ENCODE results near the gene GIGYF2.
"Not testable (repeated sequence)": the region's sequence is repeated elsewhere in the genome, so short reads cannot be mapped to it uniquely, and the experiment has no call there.

Gene GIGYF2

DNA sequence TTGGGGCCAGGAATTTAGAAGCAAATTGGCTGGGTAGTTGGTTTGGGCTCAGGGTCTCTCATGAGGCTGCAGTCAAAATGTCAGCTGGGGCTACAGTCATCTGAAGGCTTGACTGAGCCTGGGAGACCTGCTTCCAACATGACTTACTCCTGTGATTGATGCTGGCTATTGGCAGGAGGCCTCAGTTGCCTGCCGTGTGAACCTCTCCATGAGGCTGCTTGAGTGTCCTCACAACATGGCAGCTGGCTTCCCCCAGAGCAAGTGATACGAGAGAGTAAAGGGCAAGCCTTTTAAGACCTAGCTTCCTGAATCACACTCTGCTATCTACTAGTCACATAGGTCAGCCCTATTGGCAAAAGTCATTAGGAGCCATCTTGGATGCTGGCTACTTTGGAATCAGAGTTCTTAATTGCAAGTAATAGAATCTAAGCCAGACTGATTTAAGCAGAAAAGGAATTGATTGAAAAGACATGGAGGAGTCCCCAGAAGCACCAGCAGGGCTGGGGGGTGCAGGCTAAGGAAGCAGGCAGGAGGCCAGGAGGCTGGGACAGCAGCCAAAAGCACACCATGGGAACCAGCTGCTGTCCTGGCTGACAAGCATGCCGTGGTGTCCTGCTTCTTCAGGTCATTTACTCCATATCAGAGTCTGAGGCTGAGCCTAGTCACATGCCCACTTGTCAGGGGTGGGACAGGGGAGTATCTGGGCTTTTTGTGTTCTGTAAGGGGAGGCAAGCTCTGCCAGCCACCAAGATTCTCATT, 7.8 kb upstream of the GIGYF2 start:
- Histone ChIP-seq H3K4me3 (ENCODE audit: low read length) (no peak overlapping the region), H3K27me3 (replicated peaks; ENCODE audit: control insufficient read depth, insufficient read depth, low read length) (no peaks in the 10 kb centered on the region), H3K36me3 (ENCODE audit: control insufficient read depth, insufficient read depth, low read length, severe bottlenecking) (no peaks in the 10 kb centered on the region), H3K9me3 (ENCODE audit: control insufficient read depth, low read length) (no peaks in the 10 kb centered on the region), H3K4me1 (ENCODE audit: control insufficient read depth, insufficient read depth, low read length) (no peaks in the 10 kb centered on the region), H3K9ac (ENCODE audit: low read length) (no peak overlapping the region)
- peak; percentile 18 for DNase-seq (ENCODE audit: low read depth)

DNA sequence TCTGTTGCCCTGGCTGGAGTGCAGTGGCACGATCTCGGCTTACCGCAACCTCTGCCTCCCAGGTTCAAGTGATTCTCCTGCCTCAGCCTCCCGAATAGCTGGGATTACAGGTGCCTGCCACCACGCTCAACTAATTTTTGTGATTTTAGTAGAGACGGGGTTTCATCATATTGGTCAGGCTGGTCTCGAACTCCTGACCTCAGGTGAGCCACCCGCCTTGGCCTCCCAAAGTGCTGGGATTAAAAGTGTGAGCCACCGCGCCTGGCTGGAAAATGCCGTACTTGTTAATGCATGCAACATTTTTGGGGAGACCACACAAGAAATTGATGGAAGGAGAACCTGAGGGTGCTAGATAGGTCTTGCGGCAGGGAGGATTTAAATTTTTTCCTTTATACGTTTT, 6.0 kb upstream of the GIGYF2 start:
- DNase-seq (ENCODE audit: low read depth); H3K4me3 ChIP-seq (ENCODE audit: low read length); H3K9me3 ChIP-seq (ENCODE audit: control insufficient read depth, low read length): not testable (repeated sequence)

DNA sequence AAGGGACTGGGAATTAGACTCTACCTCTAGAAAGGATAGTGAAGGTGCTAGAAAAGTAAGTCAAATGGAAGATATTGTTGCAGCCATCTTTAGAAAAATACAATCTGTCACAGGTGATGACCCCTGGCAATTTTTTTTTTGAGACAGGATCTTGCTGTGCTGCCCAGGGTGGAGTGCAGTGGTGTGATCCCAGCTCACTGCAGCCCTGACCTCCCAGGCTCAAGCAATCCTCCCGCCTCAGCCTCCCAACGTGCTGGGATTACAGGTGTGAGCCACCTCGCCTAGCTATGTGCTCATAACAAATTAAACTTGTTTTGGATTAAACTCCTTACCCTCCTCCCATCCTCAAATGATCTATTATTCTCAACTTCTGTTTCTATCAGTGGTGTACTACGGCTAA, 3.8 kb upstream of the GIGYF2 start:
- H3K36me3 ChIP-seq (ENCODE audit: control insufficient read depth, insufficient read depth, low read length, severe bottlenecking) = no peaks in the 10 kb centered on the region
- no peak for DNase-seq (ENCODE audit: low read depth)

More for the DNA sequence above, 6.0 kb upstream of the GIGYF2 start:
- not testable (repeated sequence) for H3K36me3 ChIP-seq (ENCODE audit: control insufficient read depth, insufficient read depth, low read length, severe bottlenecking); H3K4me1 ChIP-seq (ENCODE audit: control insufficient read depth, insufficient read depth, low read length); H3K27me3 ChIP-seq (replicated peaks; ENCODE audit: control insufficient read depth, insufficient read depth, low read length); H3K9ac ChIP-seq (ENCODE audit: low read length)

DNA sequence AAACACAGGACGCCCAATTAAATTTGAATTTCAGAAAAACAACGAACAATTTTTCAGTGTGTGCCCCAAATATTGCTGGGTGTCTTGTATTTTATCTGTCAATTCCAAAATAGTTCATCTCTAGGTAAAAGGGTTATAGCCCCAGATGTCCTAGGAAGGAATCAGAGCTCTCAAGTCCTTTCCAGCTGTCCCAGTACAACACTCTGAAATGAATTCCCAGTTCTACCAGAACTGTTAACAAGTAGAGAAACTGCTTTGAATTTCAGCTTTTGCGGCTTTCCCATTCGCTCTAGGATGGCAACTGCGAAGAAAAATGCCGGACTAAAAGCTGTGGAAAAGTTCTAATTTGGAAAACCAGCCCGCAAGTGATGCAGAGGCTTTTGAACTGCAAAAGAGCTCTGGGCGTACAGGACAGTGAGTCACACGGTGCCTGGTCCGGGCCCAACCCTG, 497 bp upstream of the GIGYF2 start:
- H3K4me1 ChIP-seq (ENCODE audit: control insufficient read depth, insufficient read depth, low read length) = peaks cover 30% of the 10 kb centered on the region
- H3K36me3 ChIP-seq (ENCODE audit: control insufficient read depth, insufficient read depth, low read length, severe bottlenecking) = no peaks in the 10 kb centered on the region
- no peaks in the 10 kb centered on the region for H3K9me3 ChIP-seq (ENCODE audit: control insufficient read depth, low read length)
- H3K9ac ChIP-seq (ENCODE audit: low read length) = peak overlapping the region; percentile 85
- peak overlapping the region; percentile 91 for H3K4me3 ChIP-seq (ENCODE audit: low read length)
- DNase-seq (ENCODE audit: low read depth) = no peak
- no peaks in the 10 kb centered on the region for H3K27me3 ChIP-seq (replicated peaks; ENCODE audit: control insufficient read depth, insufficient read depth, low read length)

More for the DNA sequence above, 3.8 kb upstream of the GIGYF2 start:
- Histone ChIP-seq H3K9me3 (ENCODE audit: control insufficient read depth, low read length) (no peaks in the 10 kb centered on the region), H3K4me1 (ENCODE audit: control insufficient read depth, insufficient read depth, low read length) (peaks cover 9% of the 10 kb centered on the region), H3K27me3 (replicated peaks; ENCODE audit: control insufficient read depth, insufficient read depth, low read length) (no peaks in the 10 kb centered on the region), H3K4me3 (ENCODE audit: low read length) (no peak overlapping the region), H3K9ac (ENCODE audit: low read length) (no peak overlapping the region)

DNA sequence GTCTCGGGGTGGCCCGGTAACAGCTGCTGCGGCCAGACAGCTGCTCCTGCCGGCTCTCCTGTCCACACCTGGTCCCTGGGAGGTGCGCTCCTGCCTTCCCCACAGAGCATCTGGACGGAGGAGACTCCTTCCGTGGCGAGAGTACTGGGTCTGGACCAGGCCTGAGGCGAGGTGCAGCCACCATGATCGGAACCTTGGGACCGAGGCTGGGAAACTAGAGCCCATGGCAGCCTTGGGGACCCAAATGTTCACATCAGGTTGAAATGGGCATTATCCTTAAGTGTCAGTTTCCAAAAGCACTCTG, 628 bp downstream of the GIGYF2 start:
- Histone ChIP-seq H3K27me3 (replicated peaks; ENCODE audit: control insufficient read depth, insufficient read depth, low read length) (no peaks in the 10 kb centered on the region), H3K4me3 (ENCODE audit: low read length) (peak overlapping the region; percentile 91), H3K4me1 (ENCODE audit: control insufficient read depth, insufficient read depth, low read length) (peaks cover 30% of the 10 kb centered on the region), H3K9me3 (ENCODE audit: control insufficient read depth, low read length) (no peaks in the 10 kb centered on the region), H3K36me3 (ENCODE audit: control insufficient read depth, insufficient read depth, low read length, severe bottlenecking) (no peaks in the 10 kb centered on the region), H3K9ac (ENCODE audit: low read length) (peak overlapping the region; percentile 93)
- no peak for DNase-seq (ENCODE audit: low read depth)

DNA sequence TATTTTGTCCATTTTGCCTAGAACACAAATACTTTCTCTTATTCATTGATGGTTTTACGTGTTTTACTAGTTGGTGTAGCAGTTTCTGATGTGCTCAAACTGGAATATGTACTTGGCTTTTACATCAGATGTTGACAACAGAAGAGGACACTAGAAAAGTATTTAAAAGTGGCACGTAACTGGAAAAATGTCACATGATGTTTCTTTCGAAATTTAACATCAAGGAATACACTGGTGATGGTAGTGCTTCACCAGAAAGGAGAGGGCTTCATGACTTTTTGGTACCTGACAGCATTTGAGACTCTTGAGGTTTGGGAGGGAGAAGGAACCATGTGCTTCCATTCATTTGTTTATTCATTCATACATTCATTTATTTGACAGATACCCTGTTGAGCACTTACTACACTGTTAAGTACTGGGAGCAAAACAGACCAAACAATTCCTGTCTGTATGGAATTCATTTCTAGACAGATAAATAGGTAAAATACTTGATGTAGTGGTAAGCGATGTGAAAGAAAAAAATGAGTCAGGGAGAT, 1.5 kb downstream of the GIGYF2 start:
- Histone ChIP-seq H3K9me3 (ENCODE audit: control insufficient read depth, low read length) (no peaks in the 10 kb centered on the region), H3K36me3 (ENCODE audit: control insufficient read depth, insufficient read depth, low read length, severe bottlenecking) (peaks cover 4% of the 10 kb centered on the region), H3K9ac (ENCODE audit: low read length) (peak overlapping the region; percentile 93), H3K27me3 (replicated peaks; ENCODE audit: control insufficient read depth, insufficient read depth, low read length) (no peaks in the 10 kb centered on the region), H3K4me1 (ENCODE audit: control insufficient read depth, insufficient read depth, low read length) (peaks cover 30% of the 10 kb centered on the region), H3K4me3 (ENCODE audit: low read length) (peak overlapping the region; percentile 91)
- no peak for DNase-seq (ENCODE audit: low read depth)

DNA sequence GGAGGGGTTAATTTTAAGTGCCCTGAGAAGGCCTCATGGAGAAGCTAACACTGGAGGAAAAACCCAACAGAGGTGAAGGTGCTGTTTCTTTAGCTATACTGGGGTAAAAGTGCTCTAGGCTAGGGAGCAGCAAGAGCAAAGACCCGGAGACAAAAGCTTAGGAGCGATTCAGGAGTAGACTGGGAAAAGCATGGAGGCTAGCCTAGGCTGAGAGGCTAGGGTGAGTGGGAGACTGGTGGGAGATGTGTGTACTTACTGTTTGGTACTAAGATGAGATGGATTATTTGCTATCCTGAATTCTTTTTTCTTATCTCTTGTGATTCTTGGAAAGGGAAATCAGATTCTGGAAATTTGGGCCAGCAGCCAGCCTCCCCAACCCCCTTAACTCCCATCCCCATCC, 2.0 kb downstream of the GIGYF2 start:
- Histone ChIP-seq H3K4me1 (ENCODE audit: control insufficient read depth, insufficient read depth, low read length) (peaks cover 30% of the 10 kb centered on the region), H3K36me3 (ENCODE audit: control insufficient read depth, insufficient read depth, low read length, severe bottlenecking) (peaks cover 9% of the 10 kb centered on the region), H3K27me3 (replicated peaks; ENCODE audit: control insufficient read depth, insufficient read depth, low read length) (no peaks in the 10 kb centered on the region), H3K9ac (ENCODE audit: low read length) (peak overlapping the region; percentile 13), H3K9me3 (ENCODE audit: control insufficient read depth, low read length) (no peaks in the 10 kb centered on the region), H3K4me3 (ENCODE audit: low read length) (peak overlapping the region; percentile 91)
- DNase-seq (ENCODE audit: low read depth) = no peak

DNA sequence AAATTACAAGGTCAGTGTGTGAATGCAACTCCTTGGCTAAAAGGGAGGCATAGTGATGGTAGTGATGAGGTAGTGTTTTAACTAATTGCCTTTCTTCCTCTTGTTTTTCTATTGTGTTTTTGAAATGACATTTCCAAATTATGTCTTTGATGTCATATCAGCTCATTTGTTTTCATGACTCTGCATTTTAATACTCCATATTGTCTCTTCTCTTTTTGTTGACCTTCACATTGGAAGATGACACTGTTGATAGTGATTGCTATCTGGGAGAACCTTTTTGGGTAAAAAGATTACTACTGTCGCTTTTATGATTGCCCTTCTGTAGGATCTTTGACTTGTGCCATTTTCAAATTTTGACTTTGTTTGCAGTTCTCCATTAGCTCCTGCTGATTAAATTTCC, 3.0 kb downstream of the GIGYF2 start:
- no peak for DNase-seq (ENCODE audit: low read depth)
- Histone ChIP-seq H3K36me3 (ENCODE audit: control insufficient read depth, insufficient read depth, low read length, severe bottlenecking) (peaks cover 14% of the 10 kb centered on the region), H3K4me1 (ENCODE audit: control insufficient read depth, insufficient read depth, low read length) (peaks cover 30% of the 10 kb centered on the region), H3K4me3 (ENCODE audit: low read length) (no peak overlapping the region), H3K9ac (ENCODE audit: low read length) (no peak overlapping the region), H3K27me3 (replicated peaks; ENCODE audit: control insufficient read depth, insufficient read depth, low read length) (no peaks in the 10 kb centered on the region), H3K9me3 (ENCODE audit: control insufficient read depth, low read length) (no peaks in the 10 kb centered on the region)

DNA sequence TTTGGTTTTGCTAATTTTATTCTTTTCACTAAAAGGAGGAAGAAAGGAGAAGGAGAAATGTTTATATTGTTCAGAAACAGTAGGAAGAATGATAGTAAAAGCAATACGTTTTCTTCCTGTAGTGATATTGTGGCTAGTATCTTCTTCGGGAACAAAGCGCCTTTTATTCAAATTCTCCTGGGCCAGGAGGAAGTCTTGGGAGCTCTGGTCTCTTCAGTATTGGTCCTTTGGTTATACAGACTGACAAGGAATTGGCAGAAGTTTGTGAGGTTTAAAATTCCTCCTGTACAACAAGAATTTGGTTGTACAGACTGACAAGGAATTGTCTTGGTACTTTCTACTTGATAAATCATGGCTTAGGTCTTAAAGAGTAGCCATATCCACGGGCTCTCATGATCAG, 9.9 kb downstream of the GIGYF2 start:
- no peaks in the 10 kb centered on the region for H3K9me3 ChIP-seq (ENCODE audit: control insufficient read depth, low read length)
- no peak overlapping the region for H3K9ac ChIP-seq (ENCODE audit: low read length)
- H3K27me3 ChIP-seq (replicated peaks; ENCODE audit: control insufficient read depth, insufficient read depth, low read length) = no peaks in the 10 kb centered on the region
- no peak for DNase-seq (ENCODE audit: low read depth)
- peaks cover 38% of the 10 kb centered on the region for H3K36me3 ChIP-seq (ENCODE audit: control insufficient read depth, insufficient read depth, low read length, severe bottlenecking)
- no peak overlapping the region for H3K4me3 ChIP-seq (ENCODE audit: low read length)
- H3K4me1 ChIP-seq (ENCODE audit: control insufficient read depth, insufficient read depth, low read length) = no peaks in the 10 kb centered on the region

DNA sequence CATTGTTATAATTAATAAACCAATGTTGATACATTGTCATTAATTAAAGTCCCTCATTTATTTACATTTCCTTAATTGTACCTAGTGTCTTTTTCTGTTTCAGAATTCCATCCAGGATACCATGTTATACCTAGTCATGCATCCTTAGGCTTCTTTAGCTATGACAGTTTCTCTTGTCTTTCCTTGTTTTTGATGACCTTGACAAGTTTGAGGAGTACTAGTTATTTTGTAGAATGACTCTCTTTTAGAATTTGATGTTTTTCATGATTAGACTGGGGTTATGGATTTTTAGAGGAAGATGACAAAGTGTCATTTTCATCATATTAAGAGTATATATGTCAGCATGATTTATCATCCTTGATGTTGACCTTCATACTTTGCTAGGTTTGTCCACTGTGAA, 16.4 kb downstream of the GIGYF2 start:
- Histone ChIP-seq H3K36me3 (ENCODE audit: control insufficient read depth, insufficient read depth, low read length, severe bottlenecking) (peaks cover 9% of the 10 kb centered on the region), H3K9ac (ENCODE audit: low read length) (no peak overlapping the region), H3K4me3 (ENCODE audit: low read length) (no peak overlapping the region), H3K27me3 (replicated peaks; ENCODE audit: control insufficient read depth, insufficient read depth, low read length) (no peaks in the 10 kb centered on the region), H3K4me1 (ENCODE audit: control insufficient read depth, insufficient read depth, low read length) (peaks cover 9% of the 10 kb centered on the region), H3K9me3 (ENCODE audit: control insufficient read depth, low read length) (no peaks in the 10 kb centered on the region)
- DNase-seq (ENCODE audit: low read depth) = no peak

DNA sequence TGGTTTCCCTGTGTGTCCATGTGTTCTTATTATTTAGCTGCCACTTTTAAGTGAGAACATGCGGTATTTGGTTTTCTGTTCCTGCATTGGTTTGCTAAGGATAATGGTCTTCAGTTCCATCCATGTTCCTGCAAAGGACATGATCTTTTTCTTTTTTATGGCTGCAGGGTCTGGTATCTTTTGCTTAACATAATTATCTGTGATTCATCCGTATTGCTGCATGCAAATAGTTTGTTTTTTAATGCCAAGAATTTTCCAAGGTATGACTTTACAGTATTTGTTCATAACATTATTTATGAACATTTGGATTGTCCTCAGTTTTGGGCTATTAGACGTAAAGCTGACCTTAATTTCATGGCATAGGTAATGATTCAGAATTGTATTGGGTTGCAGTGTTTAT, 17.8 kb downstream of the GIGYF2 start:
- Histone ChIP-seq H3K4me1 (ENCODE audit: control insufficient read depth, insufficient read depth, low read length) (peaks cover 13% of the 10 kb centered on the region), H3K4me3 (ENCODE audit: low read length) (peak overlapping the region; percentile 16), H3K9me3 (ENCODE audit: control insufficient read depth, low read length) (no peaks in the 10 kb centered on the region), H3K27me3 (replicated peaks; ENCODE audit: control insufficient read depth, insufficient read depth, low read length) (no peaks in the 10 kb centered on the region), H3K36me3 (ENCODE audit: control insufficient read depth, insufficient read depth, low read length, severe bottlenecking) (peaks cover 15% of the 10 kb centered on the region), H3K9ac (ENCODE audit: low read length) (no peak overlapping the region)
- peak; percentile 38 for DNase-seq (ENCODE audit: low read depth)

DNA sequence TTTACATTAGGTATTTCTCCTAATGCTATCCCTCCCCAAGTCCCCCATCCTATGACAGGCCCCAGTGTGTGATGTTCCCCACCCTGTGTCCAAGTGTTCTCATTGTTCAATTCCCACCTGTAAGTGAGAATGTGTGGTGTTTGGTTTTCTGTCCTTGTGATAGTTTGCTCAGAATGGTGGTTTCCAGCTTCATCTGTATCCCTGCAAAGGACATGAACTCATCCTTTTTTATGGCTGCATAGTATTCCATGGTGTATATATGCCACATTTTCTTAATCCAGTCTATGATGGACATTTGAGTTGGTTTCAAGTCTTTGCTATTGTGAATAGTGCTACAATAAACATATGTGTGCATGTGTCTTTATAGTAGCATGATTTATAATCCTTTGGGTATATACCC, 22.9 kb downstream of the GIGYF2 start:
- not testable (repeated sequence) for H3K27me3 ChIP-seq (replicated peaks; ENCODE audit: control insufficient read depth, insufficient read depth, low read length); H3K9me3 ChIP-seq (ENCODE audit: control insufficient read depth, low read length); DNase-seq (ENCODE audit: low read depth); H3K9ac ChIP-seq (ENCODE audit: low read length); H3K4me1 ChIP-seq (ENCODE audit: control insufficient read depth, insufficient read depth, low read length); H3K4me3 ChIP-seq (ENCODE audit: low read length)
- peaks cover 38% of the 10 kb centered on the region for H3K36me3 ChIP-seq (ENCODE audit: control insufficient read depth, insufficient read depth, low read length, severe bottlenecking)
